ENCODE results near the gene EPC1.
"Not testable (repeated sequence)": the region's sequence is repeated elsewhere in the genome, so short reads cannot be mapped to it uniquely, and the experiment has no call there.

The EPC1 gene

GRCh38 chr10:32346551-32347362 is at the start of gene EPC1:
Gene EPC1 (minus strand): TSS chr10:32347158. CDS start chr10:32346915, 243 bp downstream.
- Histone ChIP-seq H3K9ac (ENCODE audit: low read length) (peak within 1 kb of the TSS; percentile 100), H3K36me3 (replicated peaks; ENCODE audit: insufficient read depth, low read length) (peaks cover 5% of the 10 kb centered on the region; the same call in 1 of the 2 replicates), H4K20me1 (ENCODE audit: insufficient read depth, low read length) (peaks cover 15% of the 10 kb centered on the region), H3K9me2 (replicated peaks; ENCODE audit: insufficient read depth, low read length) (no peaks in the 10 kb centered on the region), H3K4me1 (ENCODE audit: low read length) (peaks cover 7% of the 10 kb centered on the region), H3K4me3 (ENCODE audit: low read length) (peak within 1 kb of the TSS; percentile 99), H3K27ac (ENCODE audit: low read length) (peak within 1 kb of the TSS; percentile 100), H3K79me2 (ENCODE audit: low read length) (peaks cover 72% of the 10 kb centered on the region), H3F3A (ENCODE audit: insufficient read depth, low read length) (peaks cover 7% of the 10 kb centered on the region; the same call in 1 of the 2 replicates), H3K9me3 (replicated peaks; ENCODE audit: insufficient read depth, low read length) (no peaks in the 10 kb centered on the region), H3K4me2 (ENCODE audit: low read depth, low read length) (peak within 1 kb of the TSS; percentile 81), H2AFZ (ENCODE audit: low read length) (peak within 1 kb of the TSS; percentile 93), H3K27me3 (replicated peaks; ENCODE audit: insufficient read depth, low read length) (no peaks in the 10 kb centered on the region)
- peak; percentile 81 for DNase-seq
- TF ChIP-seq EZH2 (optimal IDR thresholded peaks at IDR 0.05; ENCODE audit: low read depth, low read length) (no peak), EZH2phosphoT487 (IDR thresholded peaks at IDR 0.05; ENCODE audit: low read length) (no peak)
- TF ChIP-seq, protein P1, sequence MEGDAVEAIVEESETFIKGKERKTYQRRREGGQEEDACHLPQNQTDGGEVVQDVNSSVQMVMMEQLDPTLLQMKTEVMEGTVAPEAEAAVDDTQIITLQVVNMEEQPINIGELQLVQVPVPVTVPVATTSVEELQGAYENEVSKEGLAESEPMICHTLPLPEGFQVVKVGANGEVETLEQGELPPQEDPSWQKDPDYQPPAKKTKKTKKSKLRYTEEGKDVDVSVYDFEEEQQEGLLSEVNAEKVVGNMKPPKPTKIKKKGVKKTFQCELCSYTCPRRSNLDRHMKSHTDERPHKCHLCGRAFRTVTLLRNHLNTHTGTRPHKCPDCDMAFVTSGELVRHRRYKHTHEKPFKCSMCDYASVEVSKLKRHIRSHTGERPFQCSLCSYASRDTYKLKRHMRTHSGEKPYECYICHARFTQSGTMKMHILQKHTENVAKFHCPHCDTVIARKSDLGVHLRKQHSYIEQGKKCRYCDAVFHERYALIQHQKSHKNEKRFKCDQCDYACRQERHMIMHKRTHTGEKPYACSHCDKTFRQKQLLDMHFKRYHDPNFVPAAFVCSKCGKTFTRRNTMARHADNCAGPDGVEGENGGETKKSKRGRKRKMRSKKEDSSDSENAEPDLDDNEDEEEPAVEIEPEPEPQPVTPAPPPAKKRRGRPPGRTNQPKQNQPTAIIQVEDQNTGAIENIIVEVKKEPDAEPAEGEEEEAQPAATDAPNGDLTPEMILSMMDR (IDR thresholded peaks at IDR 0.05; ENCODE audit: low read length) = no peak

DNA sequence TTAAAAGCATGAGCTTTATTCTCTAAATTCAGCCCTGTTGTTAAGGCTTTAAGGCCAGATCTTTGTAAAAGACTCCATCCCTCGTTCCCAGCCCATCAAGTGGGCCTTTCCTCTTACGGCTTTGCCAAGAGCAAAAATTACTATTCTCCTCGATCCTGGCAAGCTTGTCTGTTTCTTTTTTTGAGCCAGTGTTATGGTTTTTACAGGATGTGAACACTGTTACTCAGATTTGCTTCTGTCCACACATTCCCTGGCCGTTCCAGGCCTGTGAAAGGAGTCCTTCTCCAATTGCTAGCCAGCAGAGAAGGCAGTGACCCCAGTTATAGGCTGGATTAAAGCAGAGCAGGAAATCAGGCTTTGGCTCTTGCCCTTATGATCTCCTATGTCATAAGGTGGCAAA is 47.0 kb upstream of the EPC1 start:
- no peaks in the 10 kb centered on the region for H3K27me3 ChIP-seq (replicated peaks; ENCODE audit: insufficient read depth, low read length)
- H3K27ac ChIP-seq (ENCODE audit: low read length) = no peak overlapping the region
- no peaks in the 10 kb centered on the region for H4K20me1 ChIP-seq (ENCODE audit: insufficient read depth, low read length)
- H3F3A ChIP-seq (ENCODE audit: insufficient read depth, low read length) = no peaks in the 10 kb centered on the region
- H3K9me3 ChIP-seq (replicated peaks; ENCODE audit: insufficient read depth, low read length) = no peaks in the 10 kb centered on the region
- H3K4me2 ChIP-seq (ENCODE audit: low read depth, low read length) = no peak overlapping the region
- DNase-seq = no peak
- H3K36me3 ChIP-seq (replicated peaks; ENCODE audit: insufficient read depth, low read length) = no peaks in the 10 kb centered on the region
- TF ChIP-seq, protein P1 (IDR thresholded peaks at IDR 0.05; ENCODE audit: low read length) = no peak
- no peak for TF ChIP-seq EZH2phosphoT487 (IDR thresholded peaks at IDR 0.05; ENCODE audit: low read length)
- TF ChIP-seq EZH2 (optimal IDR thresholded peaks at IDR 0.05; ENCODE audit: low read depth, low read length) = no peak
- no peaks in the 10 kb centered on the region for H3K4me1 ChIP-seq (ENCODE audit: low read length)
- no peak overlapping the region for H3K4me3 ChIP-seq (ENCODE audit: low read length)
- H3K9me2 ChIP-seq (replicated peaks; ENCODE audit: insufficient read depth, low read length) = no peaks in the 10 kb centered on the region
- no peak overlapping the region for H2AFZ ChIP-seq (ENCODE audit: low read length)
- H3K79me2 ChIP-seq (ENCODE audit: low read length) = no peaks in the 10 kb centered on the region
- no peak overlapping the region for H3K9ac ChIP-seq (ENCODE audit: low read length)

- not testable (repeated sequence) for H2AFZ ChIP-seq (ENCODE audit: low read length); H3K4me3 ChIP-seq (ENCODE audit: low read length); H3K4me1 ChIP-seq (ENCODE audit: low read length); H3K27me3 ChIP-seq (replicated peaks; ENCODE audit: insufficient read depth, low read length); H3K9me2 ChIP-seq (replicated peaks; ENCODE audit: insufficient read depth, low read length); H4K20me1 ChIP-seq (ENCODE audit: insufficient read depth, low read length); H3F3A ChIP-seq (ENCODE audit: insufficient read depth, low read length); H3K27ac ChIP-seq (ENCODE audit: low read length); H3K36me3 ChIP-seq (replicated peaks; ENCODE audit: insufficient read depth, low read length); H3K9ac ChIP-seq (ENCODE audit: low read length); DNase-seq; H3K79me2 ChIP-seq (ENCODE audit: low read length); H3K4me2 ChIP-seq (ENCODE audit: low read depth, low read length); H3K9me3 ChIP-seq (replicated peaks; ENCODE audit: insufficient read depth, low read length)
Measured at GRCh38 chr10:32392284-32392683, 45.3 kb upstream of the EPC1 start.

DNA sequence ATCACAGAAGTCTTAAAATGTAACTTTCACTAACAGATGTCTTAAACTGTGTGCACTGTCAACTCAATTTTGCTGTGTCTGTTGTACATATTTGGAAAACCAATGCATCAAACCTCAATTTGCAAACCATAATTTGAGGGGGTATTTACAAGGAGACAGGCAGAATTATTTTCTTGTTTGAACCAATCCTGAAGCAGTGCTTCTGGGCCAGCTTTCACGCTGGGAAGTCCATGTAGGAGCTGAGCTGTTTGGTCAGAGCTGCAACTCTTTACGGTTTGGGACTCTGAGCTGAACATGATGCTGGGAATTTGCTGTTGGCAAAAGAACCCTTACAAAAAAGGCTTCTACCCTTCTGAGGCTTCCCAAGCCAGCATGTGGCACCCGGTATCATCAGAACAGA is 43.2 kb upstream of the EPC1 start:
- Histone ChIP-seq H3K4me3 (ENCODE audit: low read length) (no peak overlapping the region), H4K20me1 (ENCODE audit: insufficient read depth, low read length) (no peaks in the 10 kb centered on the region), H3K79me2 (ENCODE audit: low read length) (no peaks in the 10 kb centered on the region), H3K27ac (ENCODE audit: low read length) (no peak overlapping the region), H3K9me3 (replicated peaks; ENCODE audit: insufficient read depth, low read length) (no peaks in the 10 kb centered on the region), H3F3A (ENCODE audit: insufficient read depth, low read length) (no peaks in the 10 kb centered on the region), H3K4me2 (ENCODE audit: low read depth, low read length) (no peak overlapping the region), H3K36me3 (replicated peaks; ENCODE audit: insufficient read depth, low read length) (no peaks in the 10 kb centered on the region), H3K9ac (ENCODE audit: low read length) (no peak overlapping the region), H2AFZ (ENCODE audit: low read length) (no peak overlapping the region), H3K4me1 (ENCODE audit: low read length) (no peaks in the 10 kb centered on the region), H3K9me2 (replicated peaks; ENCODE audit: insufficient read depth, low read length) (no peaks in the 10 kb centered on the region), H3K27me3 (replicated peaks; ENCODE audit: insufficient read depth, low read length) (no peaks in the 10 kb centered on the region)
- TF ChIP-seq EZH2 (optimal IDR thresholded peaks at IDR 0.05; ENCODE audit: low read depth, low read length) (no peak), EZH2phosphoT487 (IDR thresholded peaks at IDR 0.05; ENCODE audit: low read length) (no peak)
- TF ChIP-seq, protein P1 (IDR thresholded peaks at IDR 0.05; ENCODE audit: low read length) = no peak
- no peak for DNase-seq
